Osteocyte (in vitro differentiated cells): ENCODE measurements around the gene FNDC11. TPM values are rescaled to one million over a fixed set of nuclear protein-coding genes. Genes with fewer than 3 reads are reported as not detected.

ENCODE experiments used
- DNase-seq: peaks from one replicate; pipeline ENCODE4 v3.0.0; 2021; ENCODE audit warnings: mixed read lengths; ENCODE audit not compliant: unreplicated experiment; ENCODE audit errors: extremely low spot score
- H3K27ac Mint-ChIP-seq: one replicate; pipeline ENCODE4 v1.8.0; 2021; ENCODE audit warnings: mild to moderate bottlenecking, mixed read lengths; ENCODE audit not compliant: unreplicated experiment
- H3K27me3 Mint-ChIP-seq: one replicate; pipeline ENCODE4 v1.8.0; 2021; ENCODE audit warnings: mixed read lengths; ENCODE audit not compliant: unreplicated experiment
- H3K36me3 Mint-ChIP-seq: one replicate; pipeline ENCODE4 v1.8.0; 2021; ENCODE audit warnings: mixed read lengths; ENCODE audit not compliant: unreplicated experiment
- H3K4me1 Mint-ChIP-seq: one replicate; pipeline ENCODE4 v1.8.0; 2021; ENCODE audit warnings: mixed read lengths; ENCODE audit not compliant: unreplicated experiment
- H3K4me3 Mint-ChIP-seq: one replicate; pipeline ENCODE4 v1.8.0; 2021; ENCODE audit warnings: mild to moderate bottlenecking, moderate library complexity, mixed read lengths; ENCODE audit not compliant: unreplicated experiment
- H3K9me3 Mint-ChIP-seq: one replicate; pipeline ENCODE4 v1.8.0; 2021; ENCODE audit warnings: mixed read lengths; ENCODE audit not compliant: unreplicated experiment
- total RNA-seq: library from RNA; stranded (reverse); gene quantifications from 2 replicates; pipeline ENCODE4 v1.2.1, GENCODE V29; 2021
- TF ChIP-seq, protein P1 (sequence below): fragments of 200-600 bp; sonication (generic); IDR thresholded peaks from 2 replicates; pipeline ENCODE4 v1.5.0; 2021; ENCODE audit warnings: antibody characterized with exemption, mild to moderate bottlenecking, moderate library complexity

Gene FNDC11
- total RNA-seq, 1 donor from 2014 or later = 0.13 TPM

DNA sequence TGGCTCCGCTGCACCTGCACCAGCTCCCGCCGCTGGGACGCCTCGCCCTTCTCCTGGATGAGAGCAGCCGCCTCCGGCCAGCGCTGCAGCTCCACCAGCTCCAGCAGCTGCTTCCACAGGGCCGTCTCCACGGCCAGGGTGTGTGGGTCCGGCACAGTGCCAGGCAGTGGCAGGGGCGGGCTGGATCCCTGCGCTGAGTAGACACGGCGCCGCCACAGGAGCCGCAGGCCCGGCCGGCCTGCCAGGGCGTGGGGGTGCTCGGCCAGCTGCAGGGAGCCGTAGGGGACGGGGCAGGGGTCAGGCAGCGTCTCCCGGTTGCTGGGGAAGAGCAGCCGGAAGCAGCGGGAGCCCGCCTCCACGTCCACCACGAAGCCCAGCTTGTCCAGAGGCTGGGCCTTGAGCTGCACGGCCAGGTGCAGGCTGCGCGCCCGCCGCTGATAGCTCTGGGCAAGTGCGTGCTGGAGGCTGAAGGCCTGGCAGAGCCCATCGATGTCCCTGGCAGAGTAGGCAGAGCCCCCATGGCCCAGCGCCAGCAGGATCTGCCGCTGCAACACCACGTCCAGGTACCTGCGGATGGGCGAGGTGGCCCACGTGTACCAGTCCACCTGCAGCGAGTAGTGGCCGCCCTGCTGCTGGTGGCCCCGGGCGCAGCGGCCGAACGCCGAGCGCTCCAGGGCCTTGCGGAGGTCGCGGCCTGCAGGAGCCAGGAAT lies 9.4 kb downstream of the FNDC11 start:
- H3K9me3 Mint-ChIP-seq = no peaks in the 10 kb centered on the region
- H3K27ac Mint-ChIP-seq = no peak overlapping the region
- TF ChIP-seq, protein P1, sequence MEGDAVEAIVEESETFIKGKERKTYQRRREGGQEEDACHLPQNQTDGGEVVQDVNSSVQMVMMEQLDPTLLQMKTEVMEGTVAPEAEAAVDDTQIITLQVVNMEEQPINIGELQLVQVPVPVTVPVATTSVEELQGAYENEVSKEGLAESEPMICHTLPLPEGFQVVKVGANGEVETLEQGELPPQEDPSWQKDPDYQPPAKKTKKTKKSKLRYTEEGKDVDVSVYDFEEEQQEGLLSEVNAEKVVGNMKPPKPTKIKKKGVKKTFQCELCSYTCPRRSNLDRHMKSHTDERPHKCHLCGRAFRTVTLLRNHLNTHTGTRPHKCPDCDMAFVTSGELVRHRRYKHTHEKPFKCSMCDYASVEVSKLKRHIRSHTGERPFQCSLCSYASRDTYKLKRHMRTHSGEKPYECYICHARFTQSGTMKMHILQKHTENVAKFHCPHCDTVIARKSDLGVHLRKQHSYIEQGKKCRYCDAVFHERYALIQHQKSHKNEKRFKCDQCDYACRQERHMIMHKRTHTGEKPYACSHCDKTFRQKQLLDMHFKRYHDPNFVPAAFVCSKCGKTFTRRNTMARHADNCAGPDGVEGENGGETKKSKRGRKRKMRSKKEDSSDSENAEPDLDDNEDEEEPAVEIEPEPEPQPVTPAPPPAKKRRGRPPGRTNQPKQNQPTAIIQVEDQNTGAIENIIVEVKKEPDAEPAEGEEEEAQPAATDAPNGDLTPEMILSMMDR = no peak
- peaks cover 2% of the 10 kb centered on the region for H3K4me1 Mint-ChIP-seq
- H3K36me3 Mint-ChIP-seq = peaks cover 4% of the 10 kb centered on the region
- DNase-seq = no peak
- no peaks in the 10 kb centered on the region for H3K27me3 Mint-ChIP-seq
- H3K4me3 Mint-ChIP-seq = no peak overlapping the region

DNA sequence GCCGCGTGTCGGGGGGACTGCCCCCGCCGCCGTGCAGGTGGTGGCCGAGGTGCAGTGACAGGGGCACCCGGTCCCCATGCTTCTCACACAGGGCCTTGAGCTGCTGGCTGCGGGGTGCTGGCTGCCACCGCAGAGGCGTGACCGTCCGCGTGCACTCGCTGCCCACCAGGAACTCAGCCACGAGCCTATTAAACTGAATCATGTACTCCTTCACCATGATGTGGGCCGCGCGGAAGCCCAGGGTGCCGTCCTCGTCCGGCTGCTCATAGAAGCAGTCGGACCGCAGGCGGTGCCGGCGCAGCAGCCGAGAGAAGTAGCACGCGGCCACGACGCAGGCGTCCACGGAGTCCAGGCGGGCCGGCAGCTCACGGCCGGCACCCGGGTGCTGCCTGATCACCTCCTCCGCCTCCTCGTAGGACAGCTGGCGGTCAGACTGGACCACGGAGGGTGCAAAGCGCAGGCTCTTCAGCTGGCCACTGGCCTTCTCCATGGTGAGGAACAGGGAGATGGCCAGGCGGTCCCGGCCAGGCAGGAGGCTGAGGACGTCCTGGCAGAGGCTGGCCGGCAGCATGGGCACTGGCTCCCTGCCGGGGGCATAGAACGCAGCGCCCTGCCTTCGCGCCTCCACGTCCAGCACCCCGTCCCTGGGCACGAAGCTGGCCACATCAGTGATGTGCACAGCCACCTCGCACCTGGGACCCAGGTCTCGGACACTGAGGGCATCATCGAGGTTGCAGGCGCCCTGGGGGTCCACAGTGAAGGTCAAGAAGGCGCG lies 10.3 kb downstream of the FNDC11 start:
- TF ChIP-seq, protein P1 = no peak
- no peaks in the 10 kb centered on the region for H3K27me3 Mint-ChIP-seq
- no peak for DNase-seq
- no peak overlapping the region for H3K27ac Mint-ChIP-seq
- H3K4me1 Mint-ChIP-seq = peaks cover 2% of the 10 kb centered on the region
- no peaks in the 10 kb centered on the region for H3K9me3 Mint-ChIP-seq
- no peak overlapping the region for H3K4me3 Mint-ChIP-seq
- peaks cover 4% of the 10 kb centered on the region for H3K36me3 Mint-ChIP-seq

DNA sequence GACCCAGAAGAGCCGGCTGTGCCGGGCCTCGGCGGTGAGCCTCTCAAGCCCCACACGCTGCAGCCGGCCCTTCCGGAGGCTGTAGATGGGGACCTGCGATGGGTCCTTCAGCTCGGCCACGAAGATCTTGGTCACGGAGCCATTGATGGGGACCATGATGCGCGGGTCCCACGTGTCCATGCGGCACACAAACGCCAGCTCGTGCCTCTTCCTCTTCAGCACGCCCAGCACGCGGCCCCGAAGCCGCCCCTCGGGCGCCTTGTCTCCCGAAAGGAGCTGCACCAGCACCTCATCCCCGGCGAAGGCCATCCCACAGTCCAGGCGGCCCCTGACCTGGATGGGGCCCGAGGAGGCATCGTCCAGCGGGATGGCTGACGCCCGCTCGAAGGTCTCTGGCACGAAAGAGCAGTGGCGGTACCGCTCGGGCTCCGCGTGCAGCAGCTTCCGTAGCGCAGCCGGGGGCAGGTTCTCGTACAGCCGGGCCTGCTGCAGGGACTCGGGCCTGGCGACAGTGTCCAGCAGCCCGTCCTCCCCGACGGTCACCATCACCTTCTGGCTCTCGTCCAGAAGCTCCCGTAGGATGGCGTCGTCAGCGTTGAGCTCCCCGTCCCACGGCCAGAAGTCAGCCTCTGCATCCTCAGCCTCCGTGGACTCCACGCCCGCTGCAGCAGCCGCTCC lies 11.2 kb downstream of the FNDC11 start:
- H3K4me3 Mint-ChIP-seq = no peak overlapping the region
- TF ChIP-seq, protein P1 = no peak
- DNase-seq = no peak

DNA sequence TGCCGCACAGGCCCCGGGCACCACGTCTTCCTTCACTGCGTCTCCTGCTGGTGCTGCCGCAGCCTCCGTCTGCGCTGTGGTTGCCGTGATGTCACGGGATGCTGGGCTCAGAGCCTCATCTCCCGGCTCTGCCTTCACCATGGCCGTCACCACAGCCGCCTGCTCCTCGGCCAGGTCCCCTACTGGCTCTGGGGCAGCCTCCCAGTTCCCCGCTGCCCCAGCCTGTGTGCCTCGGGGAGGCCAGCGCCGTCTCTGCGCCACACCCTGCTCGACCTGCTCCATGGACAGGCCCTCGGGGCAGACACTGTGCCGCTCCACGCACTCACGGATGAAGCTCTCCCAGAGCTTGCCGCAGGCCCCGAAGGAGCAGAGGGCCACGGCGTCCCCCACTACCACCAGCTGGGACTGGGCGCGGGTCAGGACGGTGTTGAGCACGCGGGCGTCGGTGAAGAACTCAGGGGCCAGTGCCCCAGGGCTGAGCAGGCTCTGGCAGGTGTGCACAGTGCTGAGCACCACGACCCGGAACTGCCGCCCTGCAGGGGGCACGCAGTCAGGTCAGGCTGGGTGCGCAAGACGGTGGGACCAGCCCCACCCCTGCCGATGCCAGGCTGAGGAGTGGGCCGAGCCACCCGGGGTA lies 11.9 kb downstream of the FNDC11 start:
- Mint-ChIP-seq H3K27me3 (no peaks in the 10 kb centered on the region), H3K4me1 (no peaks in the 10 kb centered on the region), H3K9me3 (no peaks in the 10 kb centered on the region), H3K27ac (no peak overlapping the region), H3K36me3 (no peaks in the 10 kb centered on the region), H3K4me3 (no peak overlapping the region)
- no peak for DNase-seq
- TF ChIP-seq, protein P1 = no peak

More for the DNA sequence above, 11.2 kb downstream of the FNDC11 start:
- H3K36me3 Mint-ChIP-seq = peaks cover 4% of the 10 kb centered on the region
- H3K4me1 Mint-ChIP-seq = peaks cover 2% of the 10 kb centered on the region
- no peak overlapping the region for H3K27ac Mint-ChIP-seq
- no peaks in the 10 kb centered on the region for H3K27me3 Mint-ChIP-seq
- H3K9me3 Mint-ChIP-seq = no peaks in the 10 kb centered on the region
